NCI-H146 (cell line): ENCODE results near the gene CAPN2.
"Not testable (repeated sequence)": the region's sequence is repeated elsewhere in the genome, so short reads cannot be mapped to it uniquely, and the experiment has no call there.

Experiments
- DNase-seq: peaks from one replicate; lab custom pipeline; 2025; lab: John Stamatoyannopoulos, UW

The CAPN2 gene

GRCh38 chr1:223717123-223717522, 4.8 kb downstream of the CAPN2 start:
- no peak for DNase-seq

DNA sequence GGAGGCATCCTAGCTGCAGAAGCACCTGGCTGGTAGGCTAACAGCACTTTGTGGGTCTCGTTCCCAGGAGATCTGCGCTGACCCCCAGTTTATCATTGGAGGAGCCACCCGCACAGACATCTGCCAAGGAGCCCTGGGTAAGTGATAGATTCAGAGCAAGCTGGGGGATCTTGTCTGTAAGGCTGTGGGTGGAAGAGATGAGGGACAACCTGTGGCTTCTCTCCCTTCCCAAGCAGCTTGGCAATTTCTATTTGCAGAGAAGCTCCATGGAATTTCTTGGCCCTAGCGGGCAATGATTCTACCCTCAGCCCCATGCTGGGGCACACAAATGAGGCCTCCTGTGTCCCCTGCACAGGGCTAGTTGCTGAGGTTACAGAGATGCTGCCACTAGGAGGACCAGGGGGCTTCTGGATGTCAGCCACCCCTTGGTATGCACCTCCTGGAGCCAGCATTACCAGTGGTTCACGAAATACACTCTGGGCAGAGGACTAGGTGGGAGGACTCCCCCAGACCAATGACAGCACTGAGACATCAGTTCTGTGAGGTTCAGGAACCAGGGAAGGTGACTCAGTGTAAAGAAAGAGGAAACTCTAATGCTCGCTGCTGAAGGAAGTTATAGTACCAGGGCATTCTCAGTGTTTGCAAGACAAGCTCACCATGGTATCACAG, 5.5 kb downstream of the CAPN2 start:
- no peak for DNase-seq

DNA sequence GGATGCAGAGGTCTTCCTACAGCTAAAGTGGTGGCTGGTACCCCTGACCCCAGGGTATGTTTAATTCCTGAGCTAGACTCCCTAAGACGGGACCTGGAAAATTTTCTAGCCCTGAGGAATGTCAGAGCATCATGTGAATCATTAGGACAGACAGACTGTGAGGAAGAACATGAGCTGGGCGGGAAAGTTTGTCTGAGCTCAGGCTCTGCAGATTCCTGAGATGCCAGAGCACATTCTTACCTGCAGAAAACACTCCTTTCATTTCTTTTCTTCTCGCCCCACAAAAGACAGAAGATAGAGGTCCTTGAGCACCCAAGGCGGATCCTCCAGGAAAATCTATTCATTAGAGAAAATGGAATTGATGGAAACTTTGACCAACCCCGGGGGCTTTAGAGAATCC, 6.5 kb downstream of the CAPN2 start:
- DNase-seq = no peak

DNA sequence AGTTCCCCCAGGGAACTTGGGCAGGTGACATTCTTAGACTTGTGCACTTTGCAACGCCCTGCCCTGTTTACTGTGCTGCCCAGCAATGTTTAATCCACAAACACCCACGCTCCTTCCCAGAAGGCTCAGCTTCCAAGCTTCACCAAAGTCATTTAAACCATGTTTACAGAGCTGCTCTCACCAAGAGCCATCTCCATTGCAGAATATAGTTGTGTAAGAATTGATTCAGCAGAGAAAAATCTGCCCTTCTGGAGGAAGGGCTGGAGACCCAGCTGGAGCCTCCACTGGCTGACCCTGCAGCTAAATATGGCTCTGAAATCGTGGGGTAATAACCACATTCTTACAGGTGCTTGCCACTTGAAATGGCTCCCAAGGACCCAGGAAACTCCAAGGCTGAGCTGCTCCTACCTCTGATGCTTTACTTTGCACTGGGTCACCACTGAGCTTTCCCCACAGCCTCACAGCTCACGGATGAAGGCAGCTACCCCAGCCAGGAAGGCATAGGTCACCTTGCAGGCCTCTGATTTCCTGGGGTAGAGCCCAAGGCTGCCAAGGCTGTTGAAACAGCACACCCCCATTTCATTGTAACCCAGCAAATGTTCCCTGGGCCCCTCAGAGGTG, 8.7 kb downstream of the CAPN2 start:
- DNase-seq = no peak

DNA sequence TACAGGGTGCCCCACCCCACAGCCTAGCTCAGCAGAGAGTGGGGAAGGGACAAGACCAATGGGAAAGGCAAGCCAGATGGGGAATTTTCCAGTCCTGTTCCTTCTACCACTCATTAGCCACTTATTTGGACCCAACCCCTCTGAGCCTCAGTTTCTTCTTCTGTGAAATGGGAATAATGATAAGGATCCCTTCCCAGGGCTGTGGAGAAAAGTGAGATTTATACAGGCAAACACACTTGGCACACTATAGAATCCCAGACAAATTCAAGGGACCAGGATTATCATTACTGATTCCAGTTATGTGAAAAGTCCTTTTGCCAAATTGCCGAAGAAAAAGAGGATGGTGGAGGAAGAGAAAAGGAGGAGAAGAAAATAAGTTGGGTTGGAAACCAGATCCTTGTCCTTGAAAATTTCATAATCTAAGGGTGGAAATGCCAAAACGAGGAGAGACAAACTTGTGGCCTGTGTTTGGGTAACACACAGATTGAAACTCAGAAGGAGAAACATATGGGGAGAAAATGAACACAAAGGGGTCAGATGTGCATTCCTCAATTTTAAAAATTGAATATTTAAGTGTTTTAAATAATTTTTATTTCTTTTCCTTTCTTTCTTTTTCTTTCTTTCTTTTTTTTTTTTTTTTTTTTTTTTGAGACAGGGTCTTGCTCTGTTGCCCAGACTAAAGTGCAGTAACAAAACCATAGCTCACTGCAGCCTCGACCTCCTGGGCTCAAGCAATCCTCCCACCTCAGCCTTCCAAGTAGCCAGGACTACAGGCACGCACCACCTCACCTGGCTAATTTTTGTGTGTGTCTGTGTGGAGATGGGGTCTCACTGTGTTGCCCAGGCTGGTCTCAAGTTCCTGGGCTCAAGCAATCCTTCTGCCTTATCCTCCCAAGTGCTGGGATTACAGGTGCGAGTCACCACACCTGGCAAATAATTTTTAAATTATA, 9.6 kb downstream of the CAPN2 start:
- DNase-seq = no peak

- no peak for DNase-seq
Observed at GRCh38 chr1:223723351-223723904, 11.1 kb downstream of the CAPN2 start.

- no peak for DNase-seq
Observed at GRCh38 chr1:223724376-223724775, 12.0 kb downstream of the CAPN2 start.

GRCh38 chr1:223725578-223725977, 13.2 kb downstream of the CAPN2 start:
- DNase-seq = no peak

DNA sequence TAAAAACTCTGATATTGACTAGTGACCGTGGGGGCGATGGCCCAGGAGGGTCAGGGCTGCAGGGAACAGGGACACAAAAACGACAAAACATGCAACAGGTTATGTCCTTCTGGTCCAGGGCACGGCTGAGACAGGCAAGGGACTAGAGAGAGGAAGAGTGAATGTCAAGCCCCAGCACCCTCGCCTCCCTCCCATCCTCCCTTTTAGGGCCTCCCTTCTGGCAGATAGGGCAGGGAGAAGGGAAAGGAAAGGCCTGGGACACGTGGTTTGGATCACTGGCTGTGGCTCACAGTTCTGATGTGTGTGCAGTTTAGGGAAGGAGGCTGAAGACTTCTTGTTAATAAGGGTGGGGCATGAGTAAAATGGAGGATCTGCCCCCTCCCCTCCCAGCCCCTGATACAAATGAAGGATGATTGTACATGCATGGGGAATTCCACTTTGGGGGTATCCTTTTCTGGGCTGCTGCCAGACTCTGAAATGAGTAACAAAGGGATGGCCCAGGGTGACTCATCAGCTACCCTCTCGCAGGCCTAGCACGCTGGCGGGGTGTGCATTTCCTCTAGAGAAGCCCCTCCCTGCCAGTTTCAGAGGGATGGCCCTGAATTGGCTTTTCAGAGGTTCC, 14.2 kb downstream of the CAPN2 start:
- DNase-seq = no peak

DNA sequence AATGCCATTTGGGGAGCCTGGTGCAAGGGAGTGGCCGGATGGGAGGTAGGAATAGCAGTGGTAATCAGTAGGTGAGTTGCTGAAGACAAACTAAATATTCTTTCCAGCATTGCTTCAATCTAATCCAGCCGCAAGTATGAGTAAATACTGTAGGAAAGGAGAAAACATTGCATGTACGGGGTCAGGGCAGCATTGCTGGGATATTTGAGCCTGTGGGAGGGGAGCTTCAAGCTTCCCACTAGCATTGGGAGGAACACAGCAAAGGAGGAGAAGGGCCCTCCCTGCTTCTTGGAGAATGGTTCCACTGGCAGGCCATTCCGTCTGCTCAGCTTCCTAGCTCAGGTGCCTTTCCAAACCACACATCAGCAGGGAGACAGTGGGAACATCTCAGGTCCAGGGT, 15.2 kb downstream of the CAPN2 start:
- DNase-seq = no peak

DNA sequence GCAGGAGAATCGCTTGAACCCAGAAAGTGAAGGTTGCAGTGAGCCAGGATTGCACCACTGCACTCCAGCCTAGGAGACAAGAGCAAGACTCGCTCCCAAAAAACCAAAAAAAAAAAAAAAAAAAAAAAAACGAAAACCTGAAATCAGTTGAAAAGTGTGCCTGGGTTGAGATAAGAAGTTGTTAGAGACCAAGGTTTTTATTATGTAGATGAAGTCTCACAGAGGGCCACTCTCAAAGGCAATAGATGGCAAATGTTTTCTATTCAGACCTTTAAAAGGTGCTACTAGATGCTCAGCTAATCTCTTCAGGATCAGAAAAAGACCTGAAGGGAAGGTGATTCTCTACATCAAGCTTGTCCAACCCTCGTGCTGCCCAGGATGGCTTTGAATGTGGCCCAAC, 17.6 kb downstream of the CAPN2 start:
- no peak for DNase-seq

- DNase-seq = no peak
Observed at GRCh38 chr1:223730479-223731132, 18.3 kb downstream of the CAPN2 start.

- DNase-seq = no peak
Observed at GRCh38 chr1:223731133-223731770, 18.9 kb downstream of the CAPN2 start.

GRCh38 chr1:223732993-223733798, 20.9 kb downstream of the CAPN2 start:
- no peak for DNase-seq

DNA sequence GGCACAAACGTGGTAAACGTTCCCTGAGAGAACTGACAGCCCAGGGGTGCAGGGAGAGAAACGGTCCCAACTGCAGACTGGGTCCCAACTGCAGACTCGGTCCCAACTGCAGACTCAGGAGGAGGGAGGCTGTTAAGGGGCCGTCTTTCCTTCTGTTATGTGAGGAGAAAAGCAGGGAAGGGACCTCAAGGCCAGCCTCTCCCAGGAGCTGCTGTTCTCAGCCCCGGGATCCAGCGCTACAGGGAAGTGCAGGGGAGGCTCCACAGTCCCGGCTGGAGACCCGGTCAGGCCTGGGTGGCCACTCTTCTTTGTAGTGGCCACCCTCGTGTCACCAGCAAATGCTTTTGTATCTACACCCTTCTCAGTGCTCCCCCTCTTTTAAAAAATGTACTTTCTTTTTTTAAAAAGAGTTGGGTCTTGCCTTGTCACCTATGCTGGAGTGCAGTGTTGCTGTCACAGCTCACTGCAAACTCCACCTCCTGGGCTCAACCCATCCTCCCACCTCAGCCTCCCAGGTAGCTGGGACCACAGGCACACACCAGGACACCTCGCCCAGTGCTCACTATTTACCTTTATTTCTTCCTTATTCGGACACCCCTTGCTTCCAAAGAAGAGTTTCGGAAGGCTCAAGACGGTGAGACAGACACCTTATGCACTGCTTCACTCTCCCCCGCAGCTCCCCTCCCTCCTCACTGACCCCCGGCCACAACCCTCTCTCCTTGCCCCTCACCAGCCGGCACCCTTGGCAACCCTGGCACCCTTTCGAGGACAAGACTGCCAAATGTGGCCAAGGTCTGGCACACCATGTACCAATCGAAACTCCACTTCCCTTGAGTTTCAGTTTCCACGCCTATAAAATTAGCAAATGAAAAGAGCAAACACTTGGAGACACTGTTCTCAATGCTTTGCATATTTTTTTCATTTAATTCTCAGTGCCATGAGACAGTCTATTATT, 21.8 kb downstream of the CAPN2 start:
- DNase-seq = no peak

- not testable (repeated sequence) for DNase-seq
Observed at GRCh38 chr1:223736638-223737037, 24.3 kb downstream of the CAPN2 start.

GRCh38 chr1:223737342-223737741, 25.0 kb downstream of the CAPN2 start:
- no peak for DNase-seq

GRCh38 chr1:223738465-223739365, 26.4 kb downstream of the CAPN2 start:
- peak; percentile 68 for DNase-seq
